GM12878 (cell line): ENCODE results near the gene IRAK4. TPM values are rescaled to one million over a fixed set of nuclear protein-coding genes. Genes with fewer than 3 reads are reported as not detected.

Source experiments
- polyA plus RNA-seq, 11 experiments: library from polyadenylated mRNA; depleted of rRNA in 4 of 11; unstranded in 6 of 11; stranded (reverse) in 5 of 11; fragments of >200 nt; fragmentation: Nextera tagmentation in 4 of 11; fragmentation: Illumina TruSeq in 1 of 11; extraction: Ambion mirVana in 4 of 11; extraction: Trizol in 1 of 11; gene quantifications; 1 replicate in 1 of 11; 2 replicates in 10 of 11; pipeline versions ENCODE4 v1.2.1 to v1.2.3, GENCODE V29; 2011 to 2016; ENCODE audit warnings: inconsistent platforms in 2 of 11, missing spikeins in 2 of 11, low read depth in 1 of 11
- total RNA-seq, 4 experiments: library from RNA; depleted of rRNA in 3 of 4; stranded (reverse); fragments of >200 nt in 3 of 4; fragmentation: Illumina TruSeq in 1 of 4; extraction: Trizol in 1 of 4; gene quantifications; 2 replicates each; pipeline versions ENCODE4 v1.2.1 to v1.2.3, GENCODE V29; 2013 to 2021

IRAK4 gene
- total and polyA plus RNA-seq, 10 of the 15 experiments (the other 5 are each of a cell fraction or from before 2014, with no cell fraction given) = 7.9 to 46.8 (median 20.9) TPM

Other genes with a start within 250 kb of the IRAK4 start
- not detected in 2 replicates for gene ADAMTS20, start 206.7 kb upstream of the IRAK4 start, total RNA-seq (2014; rRNA removed)
- not detected in 2 replicates for gene ADAMTS20, start 206.7 kb upstream of the IRAK4 start, total RNA-seq (2014; rRNA removed; fragmentation: Illumina TruSeq; extraction: Trizol)
- gene ADAMTS20, start 206.7 kb upstream of the IRAK4 start, total RNA-seq (2021) = not detected in 2 replicates
- 0.27 and 0.33 TPM in 2 replicates for gene ADAMTS20, start 206.7 kb upstream of the IRAK4 start, polyA plus RNA-seq (2011; rRNA removed)
- not detected in 2 replicates for gene ADAMTS20, start 206.7 kb upstream of the IRAK4 start, polyA plus RNA-seq (2014; fragmentation: Illumina TruSeq; extraction: Trizol)
- not detected for gene ADAMTS20, start 206.7 kb upstream of the IRAK4 start, polyA plus RNA-seq (2014; fragmentation: Nextera tagmentation; extraction: Ambion mirVana)
- gene ADAMTS20, start 206.7 kb upstream of the IRAK4 start, polyA plus RNA-seq (2014; rRNA removed) = not detected in 2 replicates
- not detected for gene ADAMTS20, start 206.7 kb upstream of the IRAK4 start, polyA plus RNA-seq (2016; fragmentation: Nextera tagmentation; extraction: Ambion mirVana)
- gene PUS7L, start 161 bp upstream of the IRAK4 start, total RNA-seq (2014; rRNA removed) = 14.1 and 17.7 TPM in 2 replicates
- 23.3 and 26.3 TPM in 2 replicates for gene PUS7L, start 161 bp upstream of the IRAK4 start, total RNA-seq (2014; rRNA removed; fragmentation: Illumina TruSeq; extraction: Trizol)
- 18.1 and 21.7 TPM in 2 replicates for gene PUS7L, start 161 bp upstream of the IRAK4 start, total RNA-seq (2021)
- gene PUS7L, start 161 bp upstream of the IRAK4 start, polyA plus RNA-seq (2011; rRNA removed) = 17.4 and 31.0 TPM in 2 replicates
- gene PUS7L, start 161 bp upstream of the IRAK4 start, polyA plus RNA-seq (2014; fragmentation: Illumina TruSeq; extraction: Trizol) = 13.6 and 19.2 TPM in 2 replicates
- 10 to 100 TPM in 1 of 2 experiments, 1 to 10 TPM in 1; 9.2 to 42.1 TPM for gene PUS7L, start 161 bp upstream of the IRAK4 start, polyA plus RNA-seq (2014; fragmentation: Nextera tagmentation; extraction: Ambion mirVana)
- gene PUS7L, start 161 bp upstream of the IRAK4 start, polyA plus RNA-seq (2014; rRNA removed) = 5.6 and 7.2 TPM in 2 replicates
- gene PUS7L, start 161 bp upstream of the IRAK4 start, polyA plus RNA-seq (2016; fragmentation: Nextera tagmentation; extraction: Ambion mirVana) = 10 to 100 TPM; 32.2 to 36.9 TPM
- gene TWF1, start 47.4 kb downstream of the IRAK4 start, total RNA-seq (2014; rRNA removed) = 16.2 and 29.8 TPM in 2 replicates
- gene TWF1, start 47.4 kb downstream of the IRAK4 start, total RNA-seq (2014; rRNA removed; fragmentation: Illumina TruSeq; extraction: Trizol) = 19.8 and 21.8 TPM in 2 replicates
- 13.1 and 18.1 TPM in 2 replicates for gene TWF1, start 47.4 kb downstream of the IRAK4 start, total RNA-seq (2021)
- 23.5 and 40.1 TPM in 2 replicates for gene TWF1, start 47.4 kb downstream of the IRAK4 start, polyA plus RNA-seq (2011; rRNA removed)
- gene TWF1, start 47.4 kb downstream of the IRAK4 start, polyA plus RNA-seq (2014; fragmentation: Illumina TruSeq; extraction: Trizol) = 17.5 and 30.8 TPM in 2 replicates
- gene TWF1, start 47.4 kb downstream of the IRAK4 start, polyA plus RNA-seq (2014; fragmentation: Nextera tagmentation; extraction: Ambion mirVana) = 10 to 100 TPM in 1 of 2 experiments, 1 to 10 TPM in 1; 8.7 to 11.5 TPM
- 15.1 and 18.8 TPM in 2 replicates for gene TWF1, start 47.4 kb downstream of the IRAK4 start, polyA plus RNA-seq (2014; rRNA removed)
- 10 to 100 TPM; 20.7 to 21.3 TPM for gene TWF1, start 47.4 kb downstream of the IRAK4 start, polyA plus RNA-seq (2016; fragmentation: Nextera tagmentation; extraction: Ambion mirVana)
- 8.2 and 8.6 TPM in 2 replicates for gene TMEM117, start 77.1 kb downstream of the IRAK4 start, total RNA-seq (2014; rRNA removed)
- 7.2 and 7.7 TPM in 2 replicates for gene TMEM117, start 77.1 kb downstream of the IRAK4 start, total RNA-seq (2014; rRNA removed; fragmentation: Illumina TruSeq; extraction: Trizol)
- 6.1 and 6.3 TPM in 2 replicates for gene TMEM117, start 77.1 kb downstream of the IRAK4 start, total RNA-seq (2021)
- 4.8 and 5.4 TPM in 2 replicates for gene TMEM117, start 77.1 kb downstream of the IRAK4 start, polyA plus RNA-seq (2011; rRNA removed)
- gene TMEM117, start 77.1 kb downstream of the IRAK4 start, polyA plus RNA-seq (2014; fragmentation: Illumina TruSeq; extraction: Trizol) = 6.4 and 8.4 TPM in 2 replicates
- 1 to 10 TPM; 3.1 to 3.7 TPM for gene TMEM117, start 77.1 kb downstream of the IRAK4 start, polyA plus RNA-seq (2014; fragmentation: Nextera tagmentation; extraction: Ambion mirVana)
- gene TMEM117, start 77.1 kb downstream of the IRAK4 start, polyA plus RNA-seq (2014; rRNA removed) = 2.6 and 3.8 TPM in 2 replicates
- gene TMEM117, start 77.1 kb downstream of the IRAK4 start, polyA plus RNA-seq (2016; fragmentation: Nextera tagmentation; extraction: Ambion mirVana) = 1 to 10 TPM; 5.9 to 7.4 TPM